Kidney (tissue), 14 donors: Measurements from ENCODE around the gene COPB1. TPM values are rescaled to one million over a fixed set of nuclear protein-coding genes. Genes with fewer than 3 reads are reported as not detected.

Source experiments
- DNase-seq, 5 donors: peaks; one replicate each; pipeline ENCODE4 v3.0.0-alpha.2; 2013 to 2020
- FAIRE-seq: peaks from 2 replicates; lab custom pipeline; 2012; peaks lifted over from hg19 to GRCh38; lab: Jason Lieb, UNC
- H3K27ac ChIP-seq, 2 donors: one replicate each; pipeline ENCODE4 v1.7.0; 2013; ENCODE audit warnings: low read depth in 2 of 2, low read length in 2 of 2, inconsistent platforms in 1 of 2
- H3K27me3 ChIP-seq: one replicate; pipeline ENCODE4 v1.7.1; 2013; ENCODE audit warnings: low read length, inconsistent platforms; ENCODE audit not compliant: control insufficient read depth, insufficient read depth
- H3K36me3 ChIP-seq, 3 donors: one replicate each; pipeline versions ENCODE4 v1.7.0 to v1.7.1; 2013; ENCODE audit warnings: low read length in 3 of 3, control low read depth in 1 of 3, inconsistent platforms in 1 of 3; ENCODE audit not compliant: insufficient read depth in 3 of 3, control insufficient read depth in 2 of 3
- H3K4me1 ChIP-seq, 3 donors: one replicate each; pipeline versions ENCODE4 v1.7.0 to v1.7.1; 2013; ENCODE audit warnings: low read length in 3 of 3, inconsistent platforms in 1 of 3, low read depth in 1 of 3; ENCODE audit not compliant: control insufficient read depth in 2 of 3, insufficient read depth in 2 of 3
- H3K4me3 ChIP-seq, 3 donors: one replicate each; pipeline versions ENCODE4 v1.7.0 to v1.8.1; 2013; ENCODE audit warnings: low read length in 3 of 3, control low read depth in 1 of 3, inconsistent platforms in 1 of 3
- H3K9ac ChIP-seq, 3 donors: one replicate each; pipeline versions ENCODE4 v1.7.0 to v1.7.1; 2013; ENCODE audit warnings: low read length in 3 of 3, control low read depth in 1 of 3, inconsistent platforms in 1 of 3
- H3K9me3 ChIP-seq, 3 donors: one replicate each; pipeline versions ENCODE4 v1.7.0 to v1.7.1; 2013; ENCODE audit warnings: low read length in 3 of 3, control low read depth in 1 of 3, inconsistent platforms in 1 of 3; ENCODE audit not compliant: control insufficient read depth in 2 of 3, insufficient read depth in 1 of 3
- CTCF ChIP-seq: IDR thresholded peaks from 3 replicates; pipeline ENCODE4 v1.5.1; 2012; ENCODE audit warnings: mild to moderate bottlenecking, moderate library complexity, borderline replicate concordance; ENCODE audit not compliant: insufficient read depth; ENCODE audit errors: extremely low read depth
- intact Hi-C: fragments of 100-400 bp; cut with DNase I; formaldehyde crosslinking; loops from one replicate; pipeline ENCODE4 v1.11.1; 2022
- polyA plus RNA-seq: library from polyadenylated mRNA; stranded (reverse); fragments of 350-450 nt; fragmentation: Illumina TruSeq; extraction: RNeasy Lipid Tissue Mini Kit (QIAGEN cat#74804); gene quantifications from one replicate; pipeline ENCODE4 v1.2.3, GENCODE V29; 2014; ENCODE audit warnings: low read depth, low replicate concordance; ENCODE audit not compliant: insufficient read depth
- total RNA-seq: library from RNA; stranded (reverse); fragmentation: NEBNext Ultra II Directional; extraction: Animal tissue kit (Norgen Biotek cat#: 25700); gene quantifications from one replicate; pipeline ENCODE4 v1.2.1, GENCODE V29; 2021
- donor health status: control.
- donor health status: control.
- donor health status: control.
- donor health status: control.
- donor health status: control.
- donor health status: DM: yes; HTN: yes; CAD: no.
- donor health status: Normal renal cell carcinoma (clear cell type).

Gene COPB1
- total and polyA plus RNA-seq, 2 donors from 2014 or later = 54.9 to 92.3 TPM

- DNase-seq (no peak), FAIRE-seq (no peak)
- H3K9me3 ChIP-seq = no peaks in the 10 kb centered on the region
- H3K4me1 ChIP-seq = no peaks in the 10 kb centered on the region
- H3K4me3 ChIP-seq = no peak overlapping the region
- no peaks in the 10 kb centered on the region for H3K27me3 ChIP-seq
- no peak overlapping the region for H3K9ac ChIP-seq
- no peaks in the 10 kb centered on the region for H3K36me3 ChIP-seq
- no peak for TF ChIP-seq CTCF
- H3K27ac ChIP-seq = no peak overlapping the region
- intact Hi-C loops = no loop called here
Measured at GRCh38 chr11:14449302-14449714, 50.3 kb downstream of the COPB1 start.

GRCh38 chr11:14448240-14448639 is 51.4 kb downstream of the COPB1 start:
- Histone ChIP-seq H3K9ac (no peak overlapping the region), H3K27me3 (no peaks in the 10 kb centered on the region), H3K27ac (no peak overlapping the region), H3K9me3 (no peaks in the 10 kb centered on the region), H3K36me3 (no peaks in the 10 kb centered on the region), H3K4me3 (no peak overlapping the region), H3K4me1 (no peaks in the 10 kb centered on the region)
- TF ChIP-seq CTCF = no peak
- intact Hi-C loops = no loop called here
- DNase-seq = no peak
- FAIRE-seq = no peak

DNA sequence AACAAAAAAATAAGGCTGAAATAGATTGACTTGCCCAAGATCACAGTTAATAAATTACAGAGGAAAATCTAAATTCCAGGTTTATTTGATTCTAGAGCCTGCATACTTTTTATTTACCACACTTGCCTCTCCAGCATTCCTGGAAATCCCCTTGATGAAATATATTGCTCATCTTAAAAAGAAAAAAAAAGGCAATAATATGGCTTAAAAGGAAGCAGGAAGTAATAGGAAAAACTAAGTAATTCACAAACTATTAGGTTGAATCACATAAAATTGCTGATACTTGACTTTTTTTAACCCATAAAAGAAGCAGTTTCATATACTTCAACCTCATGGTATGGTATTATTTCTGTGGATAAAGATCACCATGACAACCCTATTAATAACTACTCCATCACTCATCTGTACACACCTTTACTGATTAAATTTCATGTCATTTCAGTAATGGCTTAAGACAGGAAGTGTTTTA is 52.9 kb downstream of the COPB1 start:
- intact Hi-C loops = no loop called here
- no peak for DNase-seq
- Histone ChIP-seq H3K4me1 (no peaks in the 10 kb centered on the region), H3K4me3 (no peak overlapping the region), H3K36me3 (no peaks in the 10 kb centered on the region), H3K9me3 (no peaks in the 10 kb centered on the region), H3K27me3 (no peaks in the 10 kb centered on the region), H3K27ac (no peak overlapping the region), H3K9ac (no peak overlapping the region)
- FAIRE-seq = no peak
- no peak for TF ChIP-seq CTCF
